Uterus (tissue), 4 donors: ENCODE measurements around the gene PDE4D. TPM values are rescaled to one million over a fixed set of nuclear protein-coding genes. Genes with fewer than 3 reads are reported as not detected.
A peak's percentile ranks its signal among the peaks of the same experiment; 100 is the strongest.

Experiments used
- DNase-seq, 2 donors: peaks; one replicate each; pipeline ENCODE4 v3.0.0-alpha.2; 2019 to 2020
- H3K27ac ChIP-seq, 2 donors: fragments of 200-600 bp; sonication (generic); 1 replicate in 1 of 2; 2 replicates in 1 of 2; pipeline ENCODE4 v1.5.1; 2016 to 2018
- H3K27me3 ChIP-seq, 2 donors: fragments of 200-600 bp; sonication (generic); one replicate each; pipeline ENCODE4 v1.5.1; 2018 to 2019; ENCODE audit warnings: control low read depth in 1 of 2
- H3K36me3 ChIP-seq, 2 donors: fragments of 200-600 bp; sonication (generic); one replicate each; pipeline ENCODE4 v1.5.1; 2019; ENCODE audit warnings: control low read depth in 1 of 2
- H3K4me1 ChIP-seq, 2 donors: fragments of 200-600 bp; sonication (generic); one replicate each; pipeline ENCODE4 v1.5.1; 2018 to 2019; ENCODE audit warnings: control low read depth in 1 of 2
- H3K4me3 ChIP-seq, 2 donors: fragments of 200-600 bp; sonication (generic); 1 replicate in 1 of 2; 2 replicates in 1 of 2; pipeline ENCODE4 v1.5.1; 2018 to 2019; ENCODE audit warnings: mild to moderate bottlenecking in 1 of 2
- H3K9me3 ChIP-seq, 2 donors: fragments of 200-600 bp; sonication (generic); one replicate each; pipeline ENCODE4 v1.5.1; 2019; ENCODE audit warnings: control low read depth in 1 of 2
- CTCF ChIP-seq, 4 experiments: fragments of 200-600 bp in 2 of 4; fragments of 450-650 bp in 2 of 4; sonication (generic) in 2 of 4; IDR thresholded peaks; one replicate each; pipeline ENCODE4 v1.5.1; 2016 to 2019; ENCODE audit warnings: antibody characterized with exemption in 4 of 4, mild to moderate bottlenecking in 2 of 4, moderate library complexity in 1 of 4
- POLR2A ChIP-seq, 2 donors: fragments of 450-650 bp; IDR thresholded peaks; one replicate each; pipeline ENCODE4 v1.6.1; 2016; ENCODE audit warnings: antibody characterized with exemption in 2 of 2, mild to moderate bottlenecking in 1 of 2, moderate library complexity in 1 of 2
- intact Hi-C: fragments of 100-400 bp; cut with DNase I; formaldehyde crosslinking; loops from one replicate; pipeline ENCODE4 v1.15.1; 2023; ENCODE audit warnings: low total_unique reads
- total RNA-seq, 4 donors: library from RNA; depleted of rRNA in 3 of 4; stranded (reverse); fragments of >200 nt in 3 of 4; gene quantifications; one replicate each; pipeline versions ENCODE4 v1.1.0 to v1.2.4, GENCODE V29; 2014 to 2023
- donor health status: DM: yes; HTN: yes; CAD: no.

Gene PDE4D
- total RNA-seq, 4 donors from 2014 or later: 27.1 to 77.0 (median 45.8) TPM

DNA sequence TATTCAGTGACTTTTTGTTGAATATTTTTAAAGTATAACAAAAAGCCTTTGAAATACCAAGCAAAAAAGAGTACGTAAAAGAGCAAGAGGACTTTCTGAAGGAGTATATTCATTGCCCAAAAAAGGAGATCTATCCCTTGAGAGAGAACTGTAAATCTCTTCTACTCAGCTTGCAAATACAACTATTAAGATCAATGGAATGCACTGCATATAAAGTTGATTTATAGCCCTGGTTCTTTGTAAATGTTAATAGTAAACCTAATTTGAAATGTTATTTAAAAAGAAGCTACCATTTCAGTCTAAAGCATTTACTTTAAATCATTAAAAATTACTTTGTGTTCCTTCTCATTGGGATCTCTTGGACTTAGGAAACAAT is 168.1 kb downstream of the PDE4D start:
- no peak for DNase-seq
- H3K27me3 ChIP-seq: no peaks in the 10 kb centered on the region
- peak overlapping the region; percentile 52 to 67 for H3K27ac ChIP-seq
- no peaks in the 10 kb centered on the region for H3K36me3 ChIP-seq
- peaks cover 0 to 7% of the 10 kb centered on the region in 2 donors for H3K4me1 ChIP-seq
- no peak overlapping the region for H3K4me3 ChIP-seq
- no peaks in the 10 kb centered on the region for H3K9me3 ChIP-seq
- intact Hi-C loops: no loop called here
- TF ChIP-seq CTCF (IDR thresholded peaks at IDR 0.05) (no peak), POLR2A (IDR thresholded peaks at IDR 0.05) (no peak)

GRCh38 chr5:59724482-59725391 is 168.8 kb downstream of the PDE4D start:
- Histone ChIP-seq H3K36me3 (no peaks in the 10 kb centered on the region), H3K9me3 (no peaks in the 10 kb centered on the region), H3K4me1 (peaks cover 0 to 7% of the 10 kb centered on the region in 2 donors), H3K27me3 (no peaks in the 10 kb centered on the region), H3K4me3 (no peak overlapping the region), H3K27ac (peak overlapping the region; percentile 52 to 67)
- intact Hi-C loops: no loop called here
- TF ChIP-seq POLR2A (IDR thresholded peaks at IDR 0.05) (no peak), CTCF (IDR thresholded peaks at IDR 0.05) (peak in 3 of 4 experiments; percentile 6 to 29 (median 13))
- DNase-seq: no peak

GRCh38 chr5:59722874-59723273 is 170.7 kb downstream of the PDE4D start:
- Histone ChIP-seq H3K4me1 (peaks cover 0 to 7% of the 10 kb centered on the region in 2 donors), H3K36me3 (no peaks in the 10 kb centered on the region), H3K27me3 (no peaks in the 10 kb centered on the region), H3K4me3 (no peak overlapping the region), H3K9me3 (no peaks in the 10 kb centered on the region), H3K27ac (no peak overlapping the region)
- TF ChIP-seq CTCF (IDR thresholded peaks at IDR 0.05): no peak
- no peak for TF ChIP-seq POLR2A (IDR thresholded peaks at IDR 0.05)
- intact Hi-C loops: no loop called here
- DNase-seq: no peak

- Histone ChIP-seq H3K36me3 (no peaks in the 10 kb centered on the region), H3K4me3 (no peak overlapping the region), H3K27me3 (no peaks in the 10 kb centered on the region), H3K27ac (no peak overlapping the region), H3K4me1 (peaks cover 0 to 7% of the 10 kb centered on the region in 2 donors), H3K9me3 (no peaks in the 10 kb centered on the region)
- DNase-seq: no peak
- TF ChIP-seq CTCF (IDR thresholded peaks at IDR 0.05) (no peak), POLR2A (IDR thresholded peaks at IDR 0.05) (no peak)
- intact Hi-C loops: no loop called here
Observed at GRCh38 chr5:59721741-59722140, 171.8 kb downstream of the PDE4D start.

- Histone ChIP-seq H3K9me3 (no peaks in the 10 kb centered on the region), H3K4me1 (no peaks in the 10 kb centered on the region), H3K36me3 (no peaks in the 10 kb centered on the region), H3K27ac (no peak overlapping the region), H3K27me3 (no peaks in the 10 kb centered on the region), H3K4me3 (no peak overlapping the region)
- DNase-seq: no peak
- intact Hi-C loops: no loop called here
- TF ChIP-seq POLR2A (IDR thresholded peaks at IDR 0.05) (no peak), CTCF (IDR thresholded peaks at IDR 0.05) (no peak)
Observed at GRCh38 chr5:59720063-59720462, 173.5 kb downstream of the PDE4D start.
